ENCODE results near the gene SRSF11.

GRCh38 chr1:70224954-70225353 is 3.8 kb downstream of the SRSF11 start:
- TF ChIP-seq CTCF (IDR thresholded peaks at IDR 0.05) (no peak), POLR2A (IDR thresholded peaks at IDR 0.05; ENCODE audit: low read depth) (no peak), POLR2AphosphoS5 (IDR thresholded peaks at IDR 0.05) (no peak), EP300 (IDR thresholded peaks at IDR 0.05) (no peak)
